ENCODE data around the gene STK32C.

The STK32C gene

DNA sequence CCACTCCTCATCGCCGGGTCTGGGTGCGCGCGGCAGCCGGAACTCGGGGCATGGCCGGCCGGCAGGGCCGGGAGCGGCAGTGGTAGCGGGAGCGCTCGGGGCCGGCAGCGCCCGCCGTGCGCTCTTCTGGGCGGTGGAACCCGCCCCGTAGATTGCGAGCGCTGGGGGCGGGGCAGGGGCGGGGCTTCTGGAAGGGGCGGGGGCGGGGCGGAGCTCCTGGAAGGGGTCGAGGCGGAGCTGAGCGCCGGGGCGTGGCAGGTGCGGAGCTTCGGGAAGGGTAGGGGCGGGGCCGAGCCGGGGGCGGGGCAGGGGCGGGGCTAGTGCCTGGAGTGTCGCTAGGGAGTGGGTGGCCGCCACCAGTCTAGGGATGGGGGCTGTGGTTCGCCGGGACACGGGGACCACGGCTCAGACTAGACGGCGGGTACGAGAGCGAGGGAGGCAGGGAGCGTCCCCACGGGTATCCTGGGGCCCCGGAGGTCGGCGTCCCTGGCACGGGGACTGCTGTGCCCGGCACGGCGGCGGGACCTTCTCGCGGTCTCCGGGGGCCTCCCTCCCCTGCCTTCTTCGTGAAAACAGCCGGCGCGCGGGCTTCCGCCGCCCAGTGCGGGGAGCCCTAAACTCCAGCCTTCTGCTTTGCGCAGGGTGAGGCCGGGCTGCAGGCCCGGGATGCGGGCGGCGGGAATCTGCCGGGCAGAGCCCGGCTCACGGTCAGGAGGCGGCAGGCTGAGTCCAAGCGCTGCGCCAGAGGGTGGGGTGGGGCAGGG, at the start of gene STK32C:
Gene STK32C (minus strand): TSS at position 128 of the 764 bp plus-strand sequence. CDS start 117 bp downstream, at position 11.
- peak; percentile 78 to 84 for DNase-seq (ENCODE audit: low read depth in 2 of 2)

GRCh38 chr10:132356621-132357195, 49.0 kb upstream of the STK32C start:
- DNase-seq (ENCODE audit: low read depth in 2 of 2): no peak

DNA sequence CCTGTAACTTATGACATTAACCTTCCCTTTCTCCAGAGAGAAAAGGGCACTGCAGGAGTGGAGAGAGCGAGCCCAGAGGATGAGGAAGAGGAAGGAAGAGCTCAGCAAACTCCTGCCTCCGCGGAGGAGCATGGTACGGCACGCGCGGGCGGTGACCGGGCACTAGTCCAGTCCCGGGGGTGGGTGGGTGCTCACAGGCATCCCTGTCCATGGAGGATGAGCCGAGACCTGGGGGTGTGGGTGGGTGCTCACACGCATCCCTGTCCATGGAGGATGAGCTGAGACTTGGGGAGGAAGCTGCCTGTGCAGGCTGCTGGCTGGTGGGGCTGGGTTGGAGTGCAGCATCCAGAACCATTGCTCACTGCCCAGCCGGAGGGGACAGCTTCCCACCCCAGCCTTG, 48.0 kb upstream of the STK32C start:
- DNase-seq (ENCODE audit: low read depth in 2 of 2): no peak

- no peak for DNase-seq (ENCODE audit: low read depth in 2 of 2)
These were observed 47.5 kb upstream of the STK32C start for GRCh38 chr10:132355297-132355696.

DNA sequence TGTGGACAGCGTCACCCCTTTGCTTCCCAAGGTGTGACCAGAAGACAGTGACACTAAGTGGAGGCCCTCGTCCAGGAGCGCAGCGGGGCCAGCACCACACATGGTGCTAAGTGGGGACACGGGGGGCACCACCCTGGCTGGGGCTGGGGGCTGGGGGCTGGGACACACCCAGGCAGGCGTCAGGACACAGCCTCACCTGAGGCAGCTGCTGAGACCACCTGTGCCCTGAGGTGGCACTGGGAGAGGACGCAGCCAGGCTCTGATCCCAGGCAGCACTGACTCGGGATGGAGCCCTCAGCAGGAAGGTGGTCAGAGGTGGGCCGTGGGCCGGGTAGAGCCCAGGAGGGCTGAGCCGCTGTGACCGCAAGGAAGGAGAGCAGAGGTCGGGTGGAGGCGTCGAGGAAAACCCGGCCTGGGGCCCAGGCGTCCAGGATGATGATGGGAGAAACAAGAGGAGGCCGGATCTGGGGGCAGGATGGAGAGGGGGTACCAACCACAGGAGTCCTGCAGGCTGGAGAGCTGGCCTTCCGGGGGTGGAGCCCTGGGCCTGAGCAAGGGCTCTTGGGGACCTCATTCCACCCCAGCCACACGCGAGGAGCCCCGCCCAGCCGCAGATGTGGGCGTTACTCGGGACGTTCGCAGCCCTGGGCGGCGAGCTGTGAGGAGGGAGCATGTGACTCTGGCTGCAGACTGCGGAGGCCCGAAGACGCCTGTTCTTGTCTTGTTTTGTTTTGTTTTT, 46.8 kb upstream of the STK32C start:
- no peak for DNase-seq (ENCODE audit: low read depth in 2 of 2)

- no peak for DNase-seq (ENCODE audit: low read depth in 2 of 2)
These were observed 46.0 kb upstream of the STK32C start for GRCh38 chr10:132353456-132354355.

- peak; percentile 58 to 62 for DNase-seq (ENCODE audit: low read depth in 2 of 2)
These were observed 44.9 kb upstream of the STK32C start for GRCh38 chr10:132352462-132353308.

DNA sequence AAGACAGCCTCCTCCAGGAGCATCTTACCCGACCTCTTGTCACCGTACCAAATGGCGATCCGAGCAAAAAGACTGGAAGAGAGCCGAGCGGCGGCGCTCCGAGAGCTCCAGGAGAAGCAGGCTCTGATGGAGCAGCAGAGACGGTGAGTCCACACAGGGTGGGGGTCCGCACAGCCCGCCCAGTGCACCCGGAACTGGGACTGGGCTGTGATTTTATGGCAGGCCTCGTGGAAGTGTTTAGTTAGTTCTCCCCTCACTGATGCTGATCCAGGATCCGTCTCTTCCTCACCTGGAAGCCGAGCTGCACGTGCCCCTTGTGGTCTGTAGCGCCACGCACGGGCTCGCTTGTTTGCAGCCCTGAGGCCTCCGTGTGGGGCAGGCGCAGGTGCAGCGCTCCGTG, 43.9 kb upstream of the STK32C start:
- DNase-seq (ENCODE audit: low read depth in 2 of 2): no peak

GRCh38 chr10:132350946-132351345, 43.2 kb upstream of the STK32C start:
- no peak for DNase-seq (ENCODE audit: low read depth in 2 of 2)

DNA sequence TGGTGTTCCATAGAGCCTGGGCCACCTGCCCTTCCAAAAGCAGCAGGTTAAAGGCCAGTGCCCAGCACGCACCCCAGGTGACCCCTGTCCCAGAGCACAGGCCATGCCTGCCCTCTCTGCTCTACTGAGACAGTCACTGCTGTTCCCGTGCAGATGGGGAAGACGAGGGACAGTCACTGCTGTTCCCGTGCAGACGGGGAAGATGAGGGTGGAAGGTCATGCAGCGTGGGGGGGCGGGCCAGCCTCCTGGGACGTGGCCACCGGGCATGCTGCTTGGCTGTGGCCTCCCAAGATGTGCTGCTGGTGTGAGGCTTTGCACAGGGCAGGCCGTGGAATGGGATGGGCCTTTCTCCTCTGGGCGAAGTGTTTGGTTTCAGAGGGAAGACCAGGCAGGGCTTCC, 42.6 kb upstream of the STK32C start:
- DNase-seq (ENCODE audit: low read depth in 2 of 2): no peak

- DNase-seq (ENCODE audit: low read depth in 2 of 2): no peak
These were observed 42.0 kb upstream of the STK32C start for GRCh38 chr10:132349766-132350165.

DNA sequence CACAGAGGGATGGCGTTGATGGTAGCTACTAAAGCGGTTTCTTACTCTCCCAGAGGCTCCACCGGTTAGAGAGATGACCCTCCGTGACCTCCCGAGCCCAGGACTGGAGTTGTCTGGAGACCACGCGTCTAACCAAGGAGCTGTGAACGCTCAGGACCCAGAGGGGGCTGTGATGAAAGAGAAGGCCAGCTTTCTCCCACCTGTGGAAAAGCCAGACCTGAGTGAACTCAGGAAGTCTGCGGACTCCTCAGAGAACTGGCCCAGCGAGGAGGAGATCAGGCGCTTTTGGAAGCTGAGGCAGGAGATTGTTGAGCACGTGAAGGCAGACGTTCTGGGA, 40.1 kb upstream of the STK32C start:
- no peak for DNase-seq (ENCODE audit: low read depth in 2 of 2)

- DNase-seq (ENCODE audit: low read depth in 2 of 2): no peak
These were observed 39.6 kb upstream of the STK32C start for GRCh38 chr10:132347211-132347930.

DNA sequence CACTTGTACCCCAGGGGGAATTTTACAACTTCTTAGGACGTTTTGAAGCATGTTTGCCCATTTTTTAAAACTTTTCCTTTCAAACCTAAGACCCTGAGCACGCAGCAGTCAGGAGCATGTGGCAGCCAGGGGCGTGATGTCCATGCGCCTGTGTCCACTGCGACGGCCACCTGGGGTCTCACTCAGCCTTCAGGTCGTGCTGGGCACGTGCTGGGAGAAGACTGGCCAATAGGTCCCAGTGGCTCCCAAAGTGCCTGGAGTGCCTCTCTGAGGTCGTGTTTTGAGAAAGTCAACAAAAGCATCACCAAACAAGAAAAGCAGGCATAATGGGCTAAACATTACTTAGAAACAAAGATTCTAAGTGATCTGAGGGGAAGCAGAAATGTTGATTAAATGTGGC, 39.1 kb upstream of the STK32C start:
- no peak for DNase-seq (ENCODE audit: low read depth in 2 of 2)

DNA sequence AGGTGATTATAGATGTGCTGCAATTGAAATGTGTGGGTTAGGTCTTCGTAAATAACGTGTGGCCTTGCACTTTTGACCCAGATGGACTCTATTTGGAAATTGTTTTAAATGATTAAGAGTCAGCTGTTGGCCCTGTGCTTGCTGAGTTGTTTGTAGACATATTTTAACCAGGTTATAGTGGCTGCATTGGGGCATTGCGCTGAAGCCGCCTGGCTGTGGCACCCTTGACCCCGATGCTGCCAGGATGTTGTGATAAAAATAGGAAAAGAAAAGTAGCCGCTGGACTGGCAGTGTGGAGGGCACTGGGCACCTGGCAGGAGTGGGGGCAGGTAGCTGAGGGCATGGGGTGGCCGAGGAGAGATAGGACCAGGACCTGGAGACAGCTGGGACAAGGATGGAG, 37.6 kb upstream of the STK32C start:
- DNase-seq (ENCODE audit: low read depth in 2 of 2): no peak

DNA sequence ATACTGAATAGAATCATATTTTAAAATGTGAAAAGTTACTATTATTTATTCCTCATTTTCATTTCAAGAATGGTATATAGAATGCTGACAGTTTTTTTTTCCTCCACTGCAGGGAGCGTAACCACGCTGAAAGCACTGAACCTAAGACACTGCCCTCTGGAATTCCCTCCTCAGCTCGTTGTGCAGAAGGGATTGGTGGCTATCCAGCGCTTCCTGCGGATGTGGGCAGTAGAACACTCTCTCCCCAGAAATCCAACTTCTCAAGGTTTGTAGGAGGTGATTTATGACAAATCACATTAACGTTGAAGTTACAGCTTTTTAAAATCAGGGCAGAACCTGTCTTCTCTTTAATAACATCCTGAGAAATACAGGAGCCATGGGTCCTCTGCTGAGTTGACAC, 36.6 kb upstream of the STK32C start:
- no peak for DNase-seq (ENCODE audit: low read depth in 2 of 2)

DNA sequence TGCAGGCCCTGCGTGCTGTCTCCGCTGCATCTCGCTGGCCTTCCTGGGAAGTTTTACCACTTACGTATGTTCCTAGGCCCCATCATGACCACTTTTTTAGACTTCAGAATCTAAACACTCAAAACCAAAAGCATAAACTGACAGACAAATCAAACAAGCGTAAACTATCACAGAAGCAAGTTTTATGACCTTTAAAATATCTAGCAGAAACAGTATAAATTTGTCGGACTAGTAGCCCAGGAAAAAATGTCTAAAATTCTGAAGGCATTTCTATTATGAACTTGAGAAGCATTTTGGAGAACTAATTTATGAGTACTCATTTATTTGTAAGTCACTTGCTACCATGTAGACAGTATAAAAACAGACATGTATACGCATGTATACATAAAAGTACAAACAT, 34.8 kb upstream of the STK32C start:
- no peak for DNase-seq (ENCODE audit: low read depth in 2 of 2)

- no peak for DNase-seq (ENCODE audit: low read depth in 2 of 2)
These were observed 34.0 kb upstream of the STK32C start for GRCh38 chr10:132341781-132342180.

- DNase-seq (ENCODE audit: low read depth in 2 of 2): no peak
These were observed 33.3 kb upstream of the STK32C start for GRCh38 chr10:132341017-132341416.

DNA sequence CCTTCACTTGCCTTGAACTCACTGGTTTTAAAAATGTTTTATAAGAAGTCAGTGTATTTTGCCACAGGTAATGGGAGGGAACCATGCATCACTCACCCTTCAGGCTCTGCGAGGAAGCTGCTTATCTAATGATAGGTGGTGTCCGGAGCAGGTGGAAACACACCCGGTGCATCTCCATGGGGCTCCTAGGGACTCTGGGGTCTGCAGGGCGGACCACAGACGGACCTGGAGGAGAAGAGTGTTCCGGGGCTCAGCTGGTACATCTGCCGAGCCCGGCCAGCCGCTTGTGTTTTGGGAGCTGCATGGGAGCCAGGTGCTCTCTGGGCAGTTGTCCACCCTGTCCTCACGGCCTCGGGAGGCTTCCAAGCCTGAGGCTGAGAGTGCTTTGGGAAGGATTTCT, 31.5 kb upstream of the STK32C start:
- no peak for DNase-seq (ENCODE audit: low read depth in 2 of 2)
